Bronchus fibroblast of lung (primary cell): ENCODE measurements around the gene RORB. TPM values are rescaled to one million over a fixed set of nuclear protein-coding genes. Genes with fewer than 3 reads are reported as not detected.

Experiments
- total RNA-seq: library from RNA; depleted of rRNA; stranded (reverse); fragments of >200 nt; gene quantifications from 2 replicates; pipeline ENCODE4 v1.2.3, GENCODE V29; 2015

RORB gene
- total RNA-seq: 0.89 and 1.3 TPM in 2 replicates

GRCh38 chr9:74496819-74497747, at the start of gene RORB:
Gene RORB, plus strand, starts transcription at chr9:74497335. Its CDS starts 642 bp downstream, at chr9:74497977.

